ENCODE data around the gene STX16. TPM values are rescaled to one million over a fixed set of nuclear protein-coding genes. Genes with fewer than 3 reads are reported as not detected.
A peak's percentile ranks its signal among the peaks of the same experiment; 100 is the strongest.

STX16 gene
- total RNA-seq, 1 experiment from 2014 or later, result 86.0 TPM

- CTCF ChIA-PET, result interaction anchor here (0.6 to 1.8 kb wide), 8 partner anchors 13 to 261 kb away, joined by 3 to 9 read pairs (median 6); partner anchors contain the start of gene VAPB
- Mint-ChIP-seq H3K9me3 (ENCODE audit: low read depth, unreplicated experiment) (no peaks in the 10 kb centered on the region), H3K27ac (ENCODE audit: unreplicated experiment) (peak overlapping the region; percentile 83), H3K36me3 (ENCODE audit: insufficient read depth, unreplicated experiment) (peaks cover 31% of the 10 kb centered on the region), H3K27me3 (ENCODE audit: unreplicated experiment) (no peaks in the 10 kb centered on the region), H3K4me1 (ENCODE audit: low read depth, unreplicated experiment) (peaks cover 26% of the 10 kb centered on the region), H3K4me3 (ENCODE audit: low read depth, unreplicated experiment) (peak overlapping the region; percentile 97)
- no peak for DNase-seq
- TF ChIP-seq CTCF (IDR thresholded peaks at IDR 0.05; ENCODE audit: unreplicated experiment), result no peak
- no TSS peak for BruUV-seq (replicated peaks)
- intact Hi-C loops (cut with micrococcal nuclease; ENCODE audit: unreplicated experiment), result loop anchor here (5.0 kb wide), 1 partner anchor 413 kb away; no protein-coding TSS in a partner anchor
Measured at GRCh38 chr20:58650181-58650775, 805 bp upstream of the STX16 start.

- Mint-ChIP-seq H3K27me3 (ENCODE audit: unreplicated experiment) (no peaks in the 10 kb centered on the region), H3K27ac (ENCODE audit: unreplicated experiment) (peak overlapping the region; percentile 83), H3K4me3 (ENCODE audit: low read depth, unreplicated experiment) (peak overlapping the region; percentile 97), H3K9me3 (ENCODE audit: low read depth, unreplicated experiment) (no peaks in the 10 kb centered on the region), H3K36me3 (ENCODE audit: insufficient read depth, unreplicated experiment) (peaks cover 36% of the 10 kb centered on the region), H3K4me1 (ENCODE audit: low read depth, unreplicated experiment) (peaks cover 19% of the 10 kb centered on the region)
- TSS peak; percentile 98 for BruUV-seq (replicated peaks)
- TF ChIP-seq CTCF (IDR thresholded peaks at IDR 0.05; ENCODE audit: unreplicated experiment), result no peak
- CTCF ChIA-PET, result interaction anchor here (0.6 to 1.8 kb wide), 18 partner anchors 8 to 414 kb away, joined by 3 to 12 read pairs (median 4); partner anchors contain the start of gene VAPB
- no peak for DNase-seq
- intact Hi-C loops (cut with micrococcal nuclease; ENCODE audit: unreplicated experiment), result loop anchor here (5.0 kb wide), 1 partner anchor 414 kb away; no protein-coding TSS in a partner anchor
Measured at GRCh38 chr20:58651559-58651945, 469 bp downstream of the STX16 start.

- Mint-ChIP-seq H3K9me3 (ENCODE audit: low read depth, unreplicated experiment) (no peaks in the 10 kb centered on the region), H3K4me3 (ENCODE audit: low read depth, unreplicated experiment) (peak overlapping the region; percentile 97), H3K36me3 (ENCODE audit: insufficient read depth, unreplicated experiment) (peaks cover 37% of the 10 kb centered on the region), H3K4me1 (ENCODE audit: low read depth, unreplicated experiment) (peaks cover 21% of the 10 kb centered on the region), H3K27ac (ENCODE audit: unreplicated experiment) (peak overlapping the region; percentile 83), H3K27me3 (ENCODE audit: unreplicated experiment) (no peaks in the 10 kb centered on the region)
- CTCF ChIA-PET, result interaction anchor here (0.6 to 1.8 kb wide), 15 partner anchors 9 to 853 kb away, joined by 3 to 12 read pairs (median 4); partner anchors contain the start of gene VAPB
- DNase-seq, result peak; percentile 49
- TF ChIP-seq CTCF (IDR thresholded peaks at IDR 0.05; ENCODE audit: unreplicated experiment), result no peak
- BruUV-seq (replicated peaks), result no TSS peak
- intact Hi-C loops (cut with micrococcal nuclease; ENCODE audit: unreplicated experiment), result loop anchor here (5.0 kb wide), 1 partner anchor 415 kb away; no protein-coding TSS in a partner anchor
Measured at GRCh38 chr20:58651946-58652605, 993 bp downstream of the STX16 start.

GRCh38 chr20:58652606-58653294 is 1.7 kb downstream of the STX16 start:
- Mint-ChIP-seq H3K4me3 (ENCODE audit: low read depth, unreplicated experiment) (peak overlapping the region; percentile 97), H3K9me3 (ENCODE audit: low read depth, unreplicated experiment) (no peaks in the 10 kb centered on the region), H3K4me1 (ENCODE audit: low read depth, unreplicated experiment) (peaks cover 28% of the 10 kb centered on the region), H3K27ac (ENCODE audit: unreplicated experiment) (peak overlapping the region; percentile 83), H3K27me3 (ENCODE audit: unreplicated experiment) (no peaks in the 10 kb centered on the region), H3K36me3 (ENCODE audit: insufficient read depth, unreplicated experiment) (peaks cover 37% of the 10 kb centered on the region)
- DNase-seq, result no peak
- BruUV-seq (replicated peaks), result TSS peak; percentile 14
- TF ChIP-seq CTCF (IDR thresholded peaks at IDR 0.05; ENCODE audit: unreplicated experiment), result no peak
- intact Hi-C loops (cut with micrococcal nuclease; ENCODE audit: unreplicated experiment), result loop anchor here (5.0 kb wide), 1 partner anchor 415 kb away; no protein-coding TSS in a partner anchor
- CTCF ChIA-PET, result interaction anchor here (0.7 to 1.0 kb wide), 4 partner anchors 8 to 853 kb away, joined by 4 to 5 read pairs (median 4); no protein-coding TSS in a partner anchor
